ENCODE data around the gene IZUMO1R. TPM values are rescaled to one million over a fixed set of nuclear protein-coding genes. Genes with fewer than 3 reads are reported as not detected.
"Not testable (repeated sequence)": the region's sequence is repeated elsewhere in the genome, so short reads cannot be mapped to it uniquely, and the experiment has no call there.

IZUMO1R gene
- total and polyA plus RNA-seq, 2 of the 8 experiments (the other 6 are each of a cell fraction or from before 2014, with no cell fraction given) = not detected

GRCh38 chr11:94343495-94343894 is 39.1 kb downstream of the IZUMO1R start (continued):
- TF ChIP-seq CTCF (IDR thresholded peaks at IDR 0.05; ENCODE audit: control extremely low read depth in 1 of 3, insufficient read depth in 1 of 3, low read depth in 1 of 3, low read length in 3 of 3) = no peak
- TF ChIP-seq POLR2A (IDR thresholded peaks at IDR 0.05; ENCODE audit: control extremely low read depth in 1 of 2, low read depth in 2 of 2, low read length in 2 of 2) = no peak
- no peak for TF ChIP-seq ATF3 (IDR thresholded peaks at IDR 0.05; ENCODE audit: insufficient read depth, low read depth, low read length)
- no peak for TF ChIP-seq SP2 (IDR thresholded peaks at IDR 0.05; ENCODE audit: low read length)

- H2BK5ac ChIP-seq (ENCODE audit: low read depth, low read length); H3K14ac ChIP-seq (ENCODE audit: insufficient read length); H2AFZ ChIP-seq (ENCODE audit: low read length); H2BK20ac ChIP-seq (ENCODE audit: low read length); H4K20me1 ChIP-seq (replicated peaks in 1 of 2; ENCODE audit: control insufficient read depth in 1 of 2, insufficient read depth in 2 of 2, low read length in 2 of 2); POLR2A ChIA-PET (ENCODE audit: partially characterized antibody); H3K4me3 ChIP-seq (ENCODE audit: extremely low read depth in 1 of 4, insufficient read depth in 2 of 4, low read depth in 3 of 4, low read length in 4 of 4); H3K23me2 ChIP-seq (ENCODE audit: low read depth, low read length); H3K4me2 ChIP-seq (ENCODE audit: insufficient read depth in 1 of 2, low read depth in 2 of 2, low read length in 2 of 2); H3K56ac ChIP-seq (replicated peaks; ENCODE audit: insufficient read length, low read depth, low read length); H3K4ac ChIP-seq (replicated peaks; ENCODE audit: insufficient read length, low read depth, low read length); H2BK120ac ChIP-seq (replicated peaks; ENCODE audit: low read depth, low read length); H3K27ac ChIP-seq (ENCODE audit: low read depth, low read length); H3K4me1 ChIP-seq (replicated peaks in 1 of 4; ENCODE audit: control insufficient read depth in 3 of 4, insufficient read depth in 4 of 4, low read length in 3 of 4); H4K5ac ChIP-seq (ENCODE audit: insufficient read length, low read depth, low read length); H2BK15ac ChIP-seq (ENCODE audit: low read length); H3K79me1 ChIP-seq (ENCODE audit: low read depth, low read length); DNase-seq (ENCODE audit: low read depth in 1 of 2, low spot score in 2 of 2); H2AK5ac ChIP-seq (ENCODE audit: low read depth, low read length); H3K9ac ChIP-seq (replicated peaks in 1 of 4; ENCODE audit: extremely low read depth in 1 of 4, low read depth in 3 of 4, low read length in 3 of 4); H4K91ac ChIP-seq (replicated peaks; ENCODE audit: insufficient read length, low read length); H3K36me3 ChIP-seq (ENCODE audit: control insufficient read depth in 2 of 4, insufficient read depth in 4 of 4, low read length in 3 of 4); H4K8ac ChIP-seq (ENCODE audit: extremely low read depth, insufficient read depth, low read length); H3K79me2 ChIP-seq (ENCODE audit: control insufficient read depth in 1 of 2, insufficient read depth in 2 of 2, low read length in 2 of 2); H3K27me3 ChIP-seq (replicated peaks in 1 of 4; ENCODE audit: control insufficient read depth in 3 of 4, extremely low read depth in 1 of 4, insufficient read depth in 3 of 4, low read length in 3 of 4); H3K18ac ChIP-seq (ENCODE audit: extremely low read depth, low read length); H3K23ac ChIP-seq (ENCODE audit: insufficient read length); FAIRE-seq; H2BK12ac ChIP-seq (ENCODE audit: low read depth, low read length); CTCF ChIA-PET (ENCODE audit: partially characterized antibody): not testable (repeated sequence)
- WGBS, 2 experiments (ENCODE audit: extremely low coverage in 1 of 2, insufficient coverage in 1 of 2, insufficient read length in 1 of 2, insufficient replicate concordance in 2 of 2, low coverage in 1 of 2, low lambda C conversion rate in 2 of 2, missing lambda C conversion rate in 1 of 2) = 79% methylated on average over 8 of the region's 8 CpGs; no CpG with 5 or more reads in 1 of the 2 experiments
- H3K9me3 ChIP-seq (ENCODE audit: insufficient read depth in 2 of 2, low read depth in 1 of 2, low read length in 1 of 2) = peaks cover 8 to 14% of the 10 kb centered on the region in 2 experiments; a peak in 2 of 4 replicates
Observed at GRCh38 chr11:94346311-94346710, 41.9 kb downstream of the IZUMO1R start.

Measured in H1 (cell line).